HepG2 (cell line): ENCODE measurements around the gene RPP21. TPM values are rescaled to one million over a fixed set of nuclear protein-coding genes. Genes with fewer than 3 reads are reported as not detected.

Experiments used
- FIP1L1 ChIP-seq: fragments of 200-400 bp; formaldehyde crosslinking; IDR thresholded peaks from 2 replicates; pipeline ENCODE4 v1.6.1; 2018; ENCODE audit warnings: low read depth, mild to moderate bottlenecking, low read length, moderate library complexity, borderline replicate concordance; ENCODE audit not compliant: insufficient read depth
- FOSL2 ChIP-seq: sonication (generic); formaldehyde crosslinking; IDR thresholded peaks from 2 replicates; pipeline ENCODE4 v1.4.0; 2020; ENCODE audit warnings: missing genetic modification reagents
- HDAC1 ChIP-seq: sonication (generic); formaldehyde crosslinking; IDR thresholded peaks from 2 replicates; pipeline ENCODE4 v1.5.1; 2020; ENCODE audit warnings: mild to moderate bottlenecking, missing genetic modification reagents
- KLF15 ChIP-seq: sonication (generic); formaldehyde crosslinking; IDR thresholded peaks from 2 replicates; pipeline ENCODE4 v1.8.1; 2023; ENCODE audit warnings: borderline replicate concordance, mild to moderate bottlenecking, inconsistent platforms, missing genetic modification reagents, mixed read lengths
- LCORL ChIP-seq, 2 experiments: fragments of 450-650 bp in 1 of 2; sonication (generic) in 1 of 2; formaldehyde crosslinking in 1 of 2; IDR thresholded peaks; 2 replicates each; pipeline versions ENCODE4 v1.5.0 to v1.6.1; 2017 to 2020; ENCODE audit warnings: antibody characterized with exemption in 1 of 2, missing genetic modification reagents in 1 of 2
- STAT5B ChIP-seq: sonication (generic); formaldehyde crosslinking; IDR thresholded peaks from 2 replicates; pipeline ENCODE4 v1.4.0; 2020; ENCODE audit warnings: missing genetic modification reagents
- ZNF232 ChIP-seq: sonication (generic); formaldehyde crosslinking; IDR thresholded peaks from 2 replicates; pipeline ENCODE4 v1.4.0; 2020; ENCODE audit warnings: missing genetic modification reagents, borderline replicate concordance
- ZNF512 ChIP-seq: sonication (generic); formaldehyde crosslinking; IDR thresholded peaks from 2 replicates; pipeline ENCODE4 v1.4.0; 2020; ENCODE audit warnings: mild to moderate bottlenecking, missing genetic modification reagents
- ZNF572 ChIP-seq: sonication (generic); formaldehyde crosslinking; IDR thresholded peaks from 2 replicates; pipeline ENCODE4 v1.5.1; 2020; ENCODE audit warnings: mild to moderate bottlenecking, missing genetic modification reagents
- ZNF792 ChIP-seq: IDR thresholded peaks from 2 replicates; pipeline ENCODE4 v1.6.1; 2016
- ZNF841 ChIP-seq: sonication (generic); formaldehyde crosslinking; IDR thresholded peaks from 2 replicates; pipeline ENCODE4 v1.8.1; 2023; ENCODE audit warnings: missing genetic modification reagents, borderline replicate concordance
- polyA plus RNA-seq, 8 experiments: library from polyadenylated mRNA; depleted of rRNA in 3 of 8; stranded (reverse) in 7 of 8; unstranded in 1 of 8; fragments of >200 nt; fragmentation: Illumina TruSeq in 4 of 8; extraction: Trizol in 4 of 8; gene quantifications; 2 replicates each; pipeline versions ENCODE4 v1.2.1 to v1.2.3, GENCODE V29; 2011 to 2016; ENCODE audit warnings: low read depth in 4 of 8, missing spikeins in 1 of 8, mixed read lengths in 1 of 8; ENCODE audit not compliant: insufficient read depth in 1 of 8
- total RNA-seq, 5 experiments: library from RNA; depleted of rRNA; stranded (reverse); fragments of >200 nt; fragmentation: Illumina TruSeq; extraction: Trizol; gene quantifications; 2 replicates each; pipeline ENCODE4 v1.2.3, GENCODE V29; 2016; ENCODE audit warnings: low read depth in 1 of 5
- TF ChIP-seq, protein P1 (sequence below): IDR thresholded peaks from 2 replicates; pipeline ENCODE4 v1.6.1; 2018; ENCODE audit warnings: missing genetic modification reagents
- TF ChIP-seq, protein P2 (sequence below): sonication (generic); formaldehyde crosslinking; conservative IDR thresholded peaks from 2 replicates; pipeline ENCODE4 v1.4.0; 2020; ENCODE audit warnings: mild to moderate bottlenecking, missing genetic modification reagents, moderate library complexity
- TF ChIP-seq, protein P3 (sequence below): sonication (generic); formaldehyde crosslinking; IDR thresholded peaks from 2 replicates; pipeline ENCODE4 v1.4.0; 2020; ENCODE audit warnings: missing genetic modification reagents
- TF ChIP-seq, protein P4 (sequence below): sonication (generic); formaldehyde crosslinking; IDR thresholded peaks from 2 replicates; pipeline ENCODE4 v1.4.0; 2020; ENCODE audit warnings: mild to moderate bottlenecking, low read depth, missing genetic modification reagents
- TF ChIP-seq, protein P5 (sequence below): sonication (generic); formaldehyde crosslinking; IDR thresholded peaks from 2 replicates; pipeline ENCODE4 v1.8.1; 2023; ENCODE audit warnings: mild to moderate bottlenecking, moderate library complexity, missing genetic modification reagents

RPP21 gene
- total and polyA plus RNA-seq, 2 of the 13 experiments (the other 11 are each of a cell fraction or from before 2014, with no cell fraction given) = 53.1 to 72.3 TPM

- TF ChIP-seq, protein P1, sequence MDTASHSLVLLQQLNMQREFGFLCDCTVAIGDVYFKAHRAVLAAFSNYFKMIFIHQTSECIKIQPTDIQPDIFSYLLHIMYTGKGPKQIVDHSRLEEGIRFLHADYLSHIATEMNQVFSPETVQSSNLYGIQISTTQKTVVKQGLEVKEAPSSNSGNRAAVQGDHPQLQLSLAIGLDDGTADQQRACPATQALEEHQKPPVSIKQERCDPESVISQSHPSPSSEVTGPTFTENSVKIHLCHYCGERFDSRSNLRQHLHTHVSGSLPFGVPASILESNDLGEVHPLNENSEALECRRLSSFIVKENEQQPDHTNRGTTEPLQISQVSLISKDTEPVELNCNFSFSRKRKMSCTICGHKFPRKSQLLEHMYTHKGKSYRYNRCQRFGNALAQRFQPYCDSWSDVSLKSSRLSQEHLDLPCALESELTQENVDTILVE = no peak; the same call in 1 of the 2 replicates
- TF ChIP-seq LCORL (IDR thresholded peaks at IDR 0.05) = no peak
- TF ChIP-seq LCORL (CRISPR knock-in tag; IDR thresholded peaks at IDR 0.05) = peak; percentile 37; the same call in 1 of the 2 replicates
- TF ChIP-seq STAT5B = 0 out of 2 replicates have a peak, but pooled peaks have one; percentile 35
- TF ChIP-seq ZNF572 (CRISPR knock-in tag) = peak; percentile 91; the same call in 1 of the 2 replicates
- no peak for TF ChIP-seq ZNF232 (CRISPR knock-in tag)
- TF ChIP-seq, protein P2, sequence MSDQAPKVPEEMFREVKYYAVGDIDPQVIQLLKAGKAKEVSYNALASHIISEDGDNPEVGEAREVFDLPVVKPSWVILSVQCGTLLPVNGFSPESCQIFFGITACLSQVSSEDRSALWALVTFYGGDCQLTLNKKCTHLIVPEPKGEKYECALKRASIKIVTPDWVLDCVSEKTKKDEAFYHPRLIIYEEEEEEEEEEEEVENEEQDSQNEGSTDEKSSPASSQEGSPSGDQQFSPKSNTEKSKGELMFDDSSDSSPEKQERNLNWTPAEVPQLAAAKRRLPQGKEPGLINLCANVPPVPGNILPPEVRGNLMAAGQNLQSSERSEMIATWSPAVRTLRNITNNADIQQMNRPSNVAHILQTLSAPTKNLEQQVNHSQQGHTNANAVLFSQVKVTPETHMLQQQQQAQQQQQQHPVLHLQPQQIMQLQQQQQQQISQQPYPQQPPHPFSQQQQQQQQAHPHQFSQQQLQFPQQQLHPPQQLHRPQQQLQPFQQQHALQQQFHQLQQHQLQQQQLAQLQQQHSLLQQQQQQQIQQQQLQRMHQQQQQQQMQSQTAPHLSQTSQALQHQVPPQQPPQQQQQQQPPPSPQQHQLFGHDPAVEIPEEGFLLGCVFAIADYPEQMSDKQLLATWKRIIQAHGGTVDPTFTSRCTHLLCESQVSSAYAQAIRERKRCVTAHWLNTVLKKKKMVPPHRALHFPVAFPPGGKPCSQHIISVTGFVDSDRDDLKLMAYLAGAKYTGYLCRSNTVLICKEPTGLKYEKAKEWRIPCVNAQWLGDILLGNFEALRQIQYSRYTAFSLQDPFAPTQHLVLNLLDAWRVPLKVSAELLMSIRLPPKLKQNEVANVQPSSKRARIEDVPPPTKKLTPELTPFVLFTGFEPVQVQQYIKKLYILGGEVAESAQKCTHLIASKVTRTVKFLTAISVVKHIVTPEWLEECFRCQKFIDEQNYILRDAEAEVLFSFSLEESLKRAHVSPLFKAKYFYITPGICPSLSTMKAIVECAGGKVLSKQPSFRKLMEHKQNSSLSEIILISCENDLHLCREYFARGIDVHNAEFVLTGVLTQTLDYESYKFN (CRISPR knock-in tag) = peak; percentile 35
- no peak for TF ChIP-seq ZNF512
- no peak for TF ChIP-seq KLF15 (CRISPR knock-in tag)
- TF ChIP-seq, protein P3, sequence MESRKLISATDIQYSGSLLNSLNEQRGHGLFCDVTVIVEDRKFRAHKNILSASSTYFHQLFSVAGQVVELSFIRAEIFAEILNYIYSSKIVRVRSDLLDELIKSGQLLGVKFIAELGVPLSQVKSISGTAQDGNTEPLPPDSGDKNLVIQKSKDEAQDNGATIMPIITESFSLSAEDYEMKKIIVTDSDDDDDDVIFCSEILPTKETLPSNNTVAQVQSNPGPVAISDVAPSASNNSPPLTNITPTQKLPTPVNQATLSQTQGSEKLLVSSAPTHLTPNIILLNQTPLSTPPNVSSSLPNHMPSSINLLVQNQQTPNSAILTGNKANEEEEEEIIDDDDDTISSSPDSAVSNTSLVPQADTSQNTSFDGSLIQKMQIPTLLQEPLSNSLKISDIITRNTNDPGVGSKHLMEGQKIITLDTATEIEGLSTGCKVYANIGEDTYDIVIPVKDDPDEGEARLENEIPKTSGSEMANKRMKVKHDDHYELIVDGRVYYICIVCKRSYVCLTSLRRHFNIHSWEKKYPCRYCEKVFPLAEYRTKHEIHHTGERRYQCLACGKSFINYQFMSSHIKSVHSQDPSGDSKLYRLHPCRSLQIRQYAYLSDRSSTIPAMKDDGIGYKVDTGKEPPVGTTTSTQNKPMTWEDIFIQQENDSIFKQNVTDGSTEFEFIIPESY (CRISPR knock-in tag) = 0 out of 2 replicates have a peak, but pooled peaks have one; percentile 19
- TF ChIP-seq, protein P4, sequence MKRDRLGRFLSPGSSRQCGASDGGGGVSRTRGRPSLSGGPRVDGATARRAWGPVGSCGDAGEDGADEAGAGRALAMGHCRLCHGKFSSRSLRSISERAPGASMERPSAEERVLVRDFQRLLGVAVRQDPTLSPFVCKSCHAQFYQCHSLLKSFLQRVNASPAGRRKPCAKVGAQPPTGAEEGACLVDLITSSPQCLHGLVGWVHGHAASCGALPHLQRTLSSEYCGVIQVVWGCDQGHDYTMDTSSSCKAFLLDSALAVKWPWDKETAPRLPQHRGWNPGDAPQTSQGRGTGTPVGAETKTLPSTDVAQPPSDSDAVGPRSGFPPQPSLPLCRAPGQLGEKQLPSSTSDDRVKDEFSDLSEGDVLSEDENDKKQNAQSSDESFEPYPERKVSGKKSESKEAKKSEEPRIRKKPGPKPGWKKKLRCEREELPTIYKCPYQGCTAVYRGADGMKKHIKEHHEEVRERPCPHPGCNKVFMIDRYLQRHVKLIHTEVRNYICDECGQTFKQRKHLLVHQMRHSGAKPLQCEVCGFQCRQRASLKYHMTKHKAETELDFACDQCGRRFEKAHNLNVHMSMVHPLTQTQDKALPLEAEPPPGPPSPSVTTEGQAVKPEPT (CRISPR knock-in tag) = 0 out of 2 replicates have a peak, but pooled peaks have one; percentile 8
- peak; percentile 24; the same call in 1 of the 2 replicates for TF ChIP-seq FOSL2 (CRISPR knock-in tag)
- no peak for TF ChIP-seq FIP1L1
- TF ChIP-seq ZNF841 (CRISPR knock-in tag) = peak; percentile 38; the same call in 1 of the 2 replicates
- TF ChIP-seq ZNF792 (CRISPR knock-in tag) = no peak; the same call in 1 of the 2 replicates
- TF ChIP-seq, protein P5, sequence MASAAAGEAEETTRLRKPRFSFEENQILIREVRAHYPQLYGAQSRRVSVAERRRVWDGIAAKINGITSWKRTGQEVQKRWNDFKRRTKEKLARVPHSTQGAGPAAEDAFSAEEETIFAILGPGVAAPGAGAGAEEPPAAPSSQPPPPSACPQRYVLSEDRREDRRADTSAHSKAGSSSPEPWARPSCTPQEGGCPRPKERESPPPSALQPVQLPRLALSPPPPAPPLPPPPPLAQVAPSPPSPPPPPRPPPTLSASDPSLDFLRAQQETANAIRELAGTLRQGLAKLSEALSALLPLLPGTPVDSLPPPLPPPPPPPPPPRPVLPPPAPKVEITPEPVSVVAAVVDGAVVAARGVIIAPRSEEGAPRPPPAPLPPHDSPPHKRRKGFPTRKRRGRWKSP (CRISPR knock-in tag) = no peak; the same call in 1 of the 2 replicates
- TF ChIP-seq HDAC1 (CRISPR knock-in tag) = peak; percentile 89
These were observed 18.3 kb upstream of the RPP21 start, which contains the start of gene TRIM39 (continued) for GRCh38 chr6:30326526-30327231.
